IMR-90 (cell line): Measurements from ENCODE around the gene ADORA2A. TPM values are rescaled to one million over a fixed set of nuclear protein-coding genes. Genes with fewer than 3 reads are reported as not detected.

ENCODE experiments used
- ATAC-seq: fragments of 200-7000 bp; cut with Tn5 transposase; 2 replicates; pipeline ENCODE4 v1.9.1; 2020; ENCODE audit warnings: low read depth, mild to moderate bottlenecking, moderate library complexity
- BruUV-seq: library from RNA; stranded (reverse); fragments of 400-500 nt; replicated peaks from 2 replicates; lab custom pipeline; 2021; lab: Mats Ljungman, UMichigan
- CTCF ChIA-PET: fragments of 300-600 bp; formaldehyde crosslinking; extraction: SDS; loops from one replicate; lab custom pipeline; 2021; ENCODE audit warnings: antibody characterized with exemption; lab: Yijun Ruan, JAX
- POLR2A ChIA-PET: fragments of 300-600 bp; sonication (Branson Sonifier 250); formaldehyde crosslinking; loops from one replicate; lab custom pipeline; 2022; ENCODE audit warnings: antibody characterized with exemption; ENCODE audit not compliant: unreplicated experiment; lab: Charles Lee
- DNase-seq: peaks from one replicate; pipeline ENCODE4 v3.0.0; 2013
- H2AFZ ChIP-seq: replicated peaks from 2 replicates; pipeline ENCODE3; 2013; ENCODE audit warnings: low read length, mild to moderate bottlenecking; ENCODE audit not compliant: poor library complexity
- H2AK5ac ChIP-seq: 2 replicates; pipeline ENCODE4 v1.6.1; 2013; ENCODE audit warnings: low read depth, low read length, inconsistent platforms
- H2AK9ac ChIP-seq: replicated peaks from 2 replicates; pipeline ENCODE3; 2013; ENCODE audit warnings: mild to moderate bottlenecking, low read depth, low read length, moderate library complexity; ENCODE audit not compliant: poor library complexity
- H2BK120ac ChIP-seq: 2 replicates; pipeline ENCODE4 v1.6.1; 2013; ENCODE audit warnings: low read depth, low read length, inconsistent platforms
- H2BK15ac ChIP-seq: 3 replicates; pipeline ENCODE4 v1.6.1; 2013; ENCODE audit warnings: low read depth, low read length, inconsistent platforms
- H2BK20ac ChIP-seq: 2 replicates; pipeline ENCODE4 v1.6.1; 2013; ENCODE audit warnings: low read depth, mild to moderate bottlenecking, inconsistent platforms, low read length, moderate library complexity
- H2BK5ac ChIP-seq: 2 replicates; pipeline ENCODE4 v1.6.1; 2013; ENCODE audit warnings: mild to moderate bottlenecking, low read depth, low read length, inconsistent platforms; ENCODE audit not compliant: poor library complexity, severe bottlenecking
- H3K14ac ChIP-seq: replicated peaks from 2 replicates; pipeline ENCODE4 v1.6.1; 2013; ENCODE audit warnings: low read depth, low read length, inconsistent platforms
- H3K18ac ChIP-seq: 2 replicates; pipeline ENCODE4 v1.6.1; 2013; ENCODE audit warnings: low read depth, low read length, control low read depth
- H3K23ac ChIP-seq: 2 replicates; pipeline ENCODE4 v1.6.1; 2013; ENCODE audit warnings: low read depth, low read length, inconsistent platforms
- H3K27ac ChIP-seq: 2 replicates; pipeline ENCODE4 v1.5.1; 2013; ENCODE audit warnings: mild to moderate bottlenecking, control low read depth, low read length; ENCODE audit not compliant: insufficient read depth
- H3K27me3 ChIP-seq: 2 replicates; pipeline ENCODE4 v1.6.1; 2013; ENCODE audit warnings: low read length; ENCODE audit not compliant: control insufficient read depth, insufficient read depth
- H3K36me3 ChIP-seq: 2 replicates; pipeline ENCODE4 v1.6.1; 2013; ENCODE audit warnings: low read length, mixed read lengths; ENCODE audit not compliant: control insufficient read depth, insufficient read depth
- H3K4ac ChIP-seq: 2 replicates; pipeline ENCODE4 v1.6.1; 2013; ENCODE audit warnings: low read depth, low read length, inconsistent platforms
- H3K4me1 ChIP-seq: 2 replicates; pipeline ENCODE4 v1.6.1; 2013; ENCODE audit warnings: low read length, mixed read lengths; ENCODE audit not compliant: control insufficient read depth, insufficient read depth
- H3K4me2 ChIP-seq: 2 replicates; pipeline ENCODE4 v1.6.1; 2013; ENCODE audit warnings: low read depth, mild to moderate bottlenecking, control low read depth, low read length, moderate library complexity
- H3K4me3 ChIP-seq: 2 replicates; pipeline ENCODE4 v1.5.1; 2013; ENCODE audit warnings: low read depth, mild to moderate bottlenecking, control low read depth, low read length, moderate library complexity; ENCODE audit not compliant: insufficient read depth
- H3K56ac ChIP-seq: 2 replicates; pipeline ENCODE4 v1.6.1; 2013; ENCODE audit warnings: low read length, inconsistent platforms; ENCODE audit not compliant: insufficient read depth; ENCODE audit errors: extremely low read depth
- H3K79me1 ChIP-seq, 2 experiments: 2 replicates each; pipeline ENCODE4 v1.6.1; 2013; ENCODE audit warnings: low read length in 2 of 2, inconsistent platforms in 1 of 2, low read depth in 1 of 2
- H3K9ac ChIP-seq: 2 replicates; pipeline ENCODE4 v1.6.1; 2013; ENCODE audit warnings: low read depth, low read length, control low read depth
- H3K9me1 ChIP-seq: 2 replicates; pipeline ENCODE4 v1.6.1; 2013; ENCODE audit warnings: low read length, inconsistent platforms; ENCODE audit not compliant: insufficient read depth
- H3K9me3 ChIP-seq: 2 replicates; pipeline ENCODE4 v1.6.1; 2013; ENCODE audit warnings: low read length; ENCODE audit not compliant: control insufficient read depth, insufficient read depth
- H4K20me1 ChIP-seq: 2 replicates; pipeline ENCODE4 v1.6.1; 2013; ENCODE audit warnings: low read length, inconsistent platforms; ENCODE audit not compliant: insufficient read depth
- H4K5ac ChIP-seq: 2 replicates; pipeline ENCODE4 v1.6.1; 2013; ENCODE audit warnings: mild to moderate bottlenecking, low read depth, low read length, control low read depth
- H4K8ac ChIP-seq, 2 experiments: 2 replicates each; pipeline ENCODE4 v1.6.1; 2013; ENCODE audit warnings: low read depth in 2 of 2, low read length in 2 of 2, control low read depth in 1 of 2, inconsistent platforms in 1 of 2
- H4K91ac ChIP-seq: 2 replicates; pipeline ENCODE4 v1.6.1; 2013; ENCODE audit warnings: low read depth, low read length, inconsistent platforms; ENCODE audit not compliant: insufficient read depth
- CHD1 ChIP-seq: IDR thresholded peaks from 2 replicates; pipeline ENCODE4 v1.6.1; 2012; ENCODE audit warnings: low read depth, low read length, improper control_type of control experiment
- MXI1 ChIP-seq: IDR thresholded peaks from 2 replicates; pipeline ENCODE4 v1.6.1; 2012; ENCODE audit warnings: low read depth, mild to moderate bottlenecking, low read length, moderate library complexity, borderline replicate concordance
- RCOR1 ChIP-seq: IDR thresholded peaks from 2 replicates; pipeline ENCODE4 v1.6.1; 2012; ENCODE audit warnings: mild to moderate bottlenecking, low read length, improper control_type of control experiment; ENCODE audit not compliant: insufficient replicate concordance
- RFX5 ChIP-seq: IDR thresholded peaks from 2 replicates; pipeline ENCODE4 v1.8.0; 2012; ENCODE audit warnings: low read depth, mild to moderate bottlenecking, low read length, moderate library complexity
- WGBS, 2 experiments: methylation state at CpG; one replicate each; pipeline versions ENCODE4 v1.1.5 to v1.1.7; 2013; ENCODE audit warnings: missing lambda C conversion rate in 2 of 2; ENCODE audit not compliant: insufficient read length in 1 of 2; ENCODE audit errors: extremely low coverage in 2 of 2; 5-methylcytosine and 5-hydroxymethylcytosine counted together
- dilution Hi-C: fragments of 300-500 bp; cut with HindIII; formaldehyde crosslinking; loops from one replicate; pipeline ENCODE4 v1.14.3; 2018; ENCODE audit warnings: low sequenced_read_pairs; ENCODE audit not compliant: unreplicated experiment
- in situ Hi-C: fragments of 300-500 bp; cut with MboI; formaldehyde crosslinking; loops from 3 replicates; pipeline ENCODE4 v1.14.3; 2019; ENCODE audit warnings: low sequenced_read_pairs, inconsistent platforms, mixed read lengths
- intact Hi-C: fragments of 100-400 bp; cut with micrococcal nuclease; formaldehyde crosslinking; loops from 2 replicates; pipeline ENCODE4 v1.10.0; 2022
- polyA plus RNA-seq, 3 experiments: library from polyadenylated mRNA; depleted of rRNA; stranded (reverse); fragments of >200 nt; gene quantifications; 2 replicates each; pipeline ENCODE4 v1.2.3, GENCODE V29; 2012; ENCODE audit warnings: low replicate concordance in 1 of 3
- total RNA-seq: library from RNA; depleted of rRNA; stranded (reverse); fragments of >200 nt; gene quantifications from 2 replicates; pipeline ENCODE4 v1.2.3, GENCODE V29; 2012
- TF ChIP-seq, protein P1 (sequence below): fragments of 150-350 bp; IDR thresholded peaks from 2 replicates; pipeline ENCODE4 v1.6.1; 2017; ENCODE audit warnings: mild to moderate bottlenecking, antibody characterized with exemption, low read length, low read depth
- TF ChIP-seq, protein P2 (sequence below): fragments of 150-350 bp; IDR thresholded peaks from 2 replicates; pipeline ENCODE4 v1.6.1; 2016; ENCODE audit warnings: low read depth, mild to moderate bottlenecking, low read length, moderate library complexity, borderline replicate concordance

Gene ADORA2A
- total and polyA plus RNA-seq, 2 of the 4 experiments (the other 2 are of a cell fraction), result 0.36 to 1.1 TPM

DNA sequence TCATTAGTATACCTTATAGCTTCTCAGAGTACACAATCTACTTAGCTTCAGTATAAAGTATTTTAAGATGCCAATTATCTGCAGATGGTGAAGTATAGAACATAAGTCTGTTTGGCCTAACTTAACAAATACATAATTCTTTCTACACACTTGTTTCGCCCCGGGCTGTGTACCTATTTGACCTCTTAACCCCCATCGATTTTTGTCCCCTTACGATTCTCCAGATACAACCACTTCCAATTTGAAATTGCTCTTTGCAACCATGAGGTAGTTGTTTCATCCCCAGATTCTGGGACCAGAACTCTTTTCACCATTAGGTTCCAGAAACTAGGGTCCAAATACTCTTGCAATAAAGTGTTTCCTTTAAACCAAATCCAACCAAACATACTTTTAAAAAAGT is 57.8 kb downstream of the ADORA2A start:
- Histone ChIP-seq H3K36me3 (no peaks in the 10 kb centered on the region), H3K9me1 (peaks cover 9% of the 10 kb centered on the region), H4K20me1 (no peaks in the 10 kb centered on the region), H3K56ac (no peak overlapping the region), H2AK9ac (no peak overlapping the region), H3K4ac (no peak overlapping the region), H3K4me1 (peaks cover 2% of the 10 kb centered on the region; the same call in 1 of the 2 replicates), H2BK5ac (no peak overlapping the region), H3K18ac (no peak overlapping the region), H2BK120ac (no peak overlapping the region), H3K23ac (no peak overlapping the region), H4K91ac (no peak overlapping the region), H3K9ac (no peak overlapping the region), H2BK15ac (no peak overlapping the region), H3K4me2 (no peak overlapping the region), H2AK5ac (no peak overlapping the region), H3K27ac (no peak overlapping the region), H3K4me3 (no peak overlapping the region), H3K9me3 (no peaks in the 10 kb centered on the region), H3K14ac (no peak overlapping the region), H4K5ac (no peak overlapping the region), H4K8ac (no peak overlapping the region), H3K27me3 (no peaks in the 10 kb centered on the region), H3K79me1 (no peaks in the 10 kb centered on the region), H2AFZ (no peak overlapping the region), H2BK20ac (no peak overlapping the region)
- DNase-seq, result no peak
- ChIA-PET CTCF (no interaction called here), POLR2A (no interaction called here)
- BruUV-seq, result no TSS peak
- in situ Hi-C loops (no loop called here), dilution Hi-C loops (no loop called here), intact Hi-C loops (no loop called here)
- no peak for ATAC-seq
- 100% methylated on average over 2 of the region's 4 CpGs; no CpG with 5 or more reads in 1 of the 2 experiments for WGBS, 2 experiments
- no peak for TF ChIP-seq MXI1
- TF ChIP-seq, protein P1, sequence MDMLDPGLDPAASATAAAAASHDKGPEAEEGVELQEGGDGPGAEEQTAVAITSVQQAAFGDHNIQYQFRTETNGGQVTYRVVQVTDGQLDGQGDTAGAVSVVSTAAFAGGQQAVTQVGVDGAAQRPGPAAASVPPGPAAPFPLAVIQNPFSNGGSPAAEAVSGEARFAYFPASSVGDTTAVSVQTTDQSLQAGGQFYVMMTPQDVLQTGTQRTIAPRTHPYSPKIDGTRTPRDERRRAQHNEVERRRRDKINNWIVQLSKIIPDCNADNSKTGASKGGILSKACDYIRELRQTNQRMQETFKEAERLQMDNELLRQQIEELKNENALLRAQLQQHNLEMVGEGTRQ, result no peak
- no peak for TF ChIP-seq RCOR1
- TF ChIP-seq, protein P2, sequence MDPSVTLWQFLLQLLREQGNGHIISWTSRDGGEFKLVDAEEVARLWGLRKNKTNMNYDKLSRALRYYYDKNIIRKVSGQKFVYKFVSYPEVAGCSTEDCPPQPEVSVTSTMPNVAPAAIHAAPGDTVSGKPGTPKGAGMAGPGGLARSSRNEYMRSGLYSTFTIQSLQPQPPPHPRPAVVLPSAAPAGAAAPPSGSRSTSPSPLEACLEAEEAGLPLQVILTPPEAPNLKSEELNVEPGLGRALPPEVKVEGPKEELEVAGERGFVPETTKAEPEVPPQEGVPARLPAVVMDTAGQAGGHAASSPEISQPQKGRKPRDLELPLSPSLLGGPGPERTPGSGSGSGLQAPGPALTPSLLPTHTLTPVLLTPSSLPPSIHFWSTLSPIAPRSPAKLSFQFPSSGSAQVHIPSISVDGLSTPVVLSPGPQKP, result no peak
- no peak for TF ChIP-seq CHD1
- no peak for TF ChIP-seq RFX5
